GM19099 (cell line): ENCODE data around the gene NPTXR.

Experiments used
- POLR2A ChIP-seq: IDR thresholded peaks from 3 replicates; pipeline ENCODE4 v1.6.1; 2011; ENCODE audit warnings: low read depth; ENCODE audit not compliant: insufficient read length; ENCODE audit errors: extremely low read depth

Gene NPTXR

DNA sequence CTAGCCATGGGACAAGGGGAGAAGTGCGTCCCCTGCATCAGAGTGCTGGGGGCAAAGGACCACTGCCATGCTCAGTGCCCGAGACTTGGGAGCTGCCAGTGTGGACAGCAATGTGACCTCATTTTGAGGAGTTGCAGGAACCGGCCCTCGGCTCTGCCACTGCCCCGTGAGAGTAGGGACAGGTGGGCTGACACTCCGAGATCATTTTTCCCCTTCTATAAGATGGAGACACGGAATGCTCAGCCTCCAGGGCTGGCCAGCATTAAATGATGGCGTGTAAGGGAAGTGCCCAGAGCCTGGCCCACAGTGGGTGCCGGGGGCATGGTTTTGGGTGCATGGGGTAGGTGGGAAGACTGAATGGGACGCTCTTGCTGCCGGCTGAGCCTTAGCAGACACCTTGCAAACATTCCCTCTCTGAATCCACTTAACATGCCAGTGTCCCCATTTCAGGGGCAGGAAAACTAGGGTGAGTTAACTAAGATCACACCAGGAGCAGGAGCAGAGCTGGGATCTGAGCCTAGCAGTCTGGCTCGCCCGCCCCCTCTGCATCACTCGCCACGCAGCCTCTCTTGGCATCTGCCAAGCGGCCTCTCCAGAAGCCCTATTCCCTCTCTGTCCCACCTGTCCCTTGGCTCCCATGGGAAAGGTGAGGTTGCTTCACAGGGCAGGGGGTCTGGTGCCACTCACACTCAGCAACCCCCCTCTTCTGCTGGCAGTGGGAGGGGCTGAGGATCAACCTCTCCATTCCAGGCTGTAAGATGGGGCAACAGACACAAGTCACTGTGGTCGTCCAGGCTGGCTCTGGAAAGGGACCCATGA lies 13.6 kb downstream of the NPTXR start:
- TF ChIP-seq POLR2A, result no peak

GRCh38 chr22:38829485-38829884 lies 14.3 kb downstream of the NPTXR start:
- TF ChIP-seq POLR2A, result no peak

DNA sequence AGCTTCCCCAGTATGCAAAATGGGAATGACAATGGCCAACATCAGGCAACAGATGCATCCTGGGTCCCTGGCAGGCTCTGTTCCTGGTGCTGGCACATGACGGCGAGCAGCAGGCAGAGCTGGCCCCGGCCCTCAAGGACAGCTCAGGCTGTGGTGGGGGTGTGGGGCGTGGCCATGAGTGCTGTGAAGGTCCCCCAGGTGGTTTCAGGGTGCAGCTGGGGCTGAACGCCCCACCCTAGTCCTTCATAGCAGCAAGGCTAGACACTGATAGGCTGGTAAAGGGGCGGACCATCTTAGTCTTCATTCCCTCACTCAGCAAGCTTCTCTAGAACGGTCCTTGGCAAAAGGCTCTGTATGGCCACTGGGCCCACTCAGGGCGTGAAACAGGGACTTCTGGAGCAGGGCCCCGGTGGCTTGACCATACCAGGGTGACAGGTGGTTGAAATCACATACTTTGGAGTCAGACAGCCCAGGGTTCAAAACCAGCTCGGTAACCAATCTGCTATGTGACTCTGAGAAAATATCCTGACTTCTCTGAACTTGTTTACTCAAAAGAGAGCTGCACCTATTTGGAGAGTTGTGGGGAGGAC lies 15.1 kb downstream of the NPTXR start:
- no peak for TF ChIP-seq POLR2A

GRCh38 chr22:38828191-38828590 lies 15.6 kb downstream of the NPTXR start:
- no peak for TF ChIP-seq POLR2A

- no peak for TF ChIP-seq POLR2A
Observed at GRCh38 chr22:38827510-38827909, 16.3 kb downstream of the NPTXR start.

- no peak for TF ChIP-seq POLR2A
Observed at GRCh38 chr22:38826801-38827200, 17.0 kb downstream of the NPTXR start.

DNA sequence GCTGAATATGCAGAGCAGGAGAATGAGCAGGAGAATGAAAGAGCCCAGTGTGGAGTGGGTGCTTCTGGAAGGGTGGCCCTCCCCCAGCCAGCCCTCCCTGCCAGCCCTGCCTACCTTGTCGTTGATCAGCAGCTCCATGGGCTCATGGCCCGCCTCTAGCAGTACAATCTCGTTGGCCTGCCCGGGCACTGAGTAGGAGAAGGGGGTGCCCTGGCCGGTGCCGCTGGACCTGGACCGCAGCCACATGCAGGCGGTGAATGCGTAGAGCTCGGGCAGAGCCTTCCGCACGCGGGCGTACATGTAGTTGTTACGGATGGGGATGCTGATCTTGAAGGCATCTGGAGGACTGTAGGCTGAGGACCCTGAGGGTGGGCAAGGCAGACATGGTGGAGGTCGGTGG lies 17.4 kb downstream of the NPTXR start:
- no peak for TF ChIP-seq POLR2A

DNA sequence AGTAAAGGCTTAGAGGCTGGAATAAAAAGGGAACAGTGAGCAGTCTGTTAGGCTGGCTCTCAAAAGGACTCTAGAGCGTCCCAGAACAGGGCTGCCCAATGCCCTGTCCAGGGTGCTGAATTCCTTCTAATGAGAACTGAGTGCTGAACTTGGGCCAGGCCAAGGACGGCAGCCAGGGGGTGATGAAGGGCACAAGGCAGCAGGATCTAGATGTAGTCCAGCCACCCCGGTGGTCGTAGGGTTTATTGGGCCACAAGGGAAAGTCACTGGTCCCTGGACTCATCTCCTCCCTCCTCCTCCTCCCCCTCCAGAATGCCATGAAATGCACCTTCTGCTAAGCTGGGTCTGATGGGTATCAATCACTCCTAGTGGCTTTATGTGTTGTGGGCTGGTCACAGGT lies 19.2 kb downstream of the NPTXR start:
- TF ChIP-seq POLR2A, result no peak

DNA sequence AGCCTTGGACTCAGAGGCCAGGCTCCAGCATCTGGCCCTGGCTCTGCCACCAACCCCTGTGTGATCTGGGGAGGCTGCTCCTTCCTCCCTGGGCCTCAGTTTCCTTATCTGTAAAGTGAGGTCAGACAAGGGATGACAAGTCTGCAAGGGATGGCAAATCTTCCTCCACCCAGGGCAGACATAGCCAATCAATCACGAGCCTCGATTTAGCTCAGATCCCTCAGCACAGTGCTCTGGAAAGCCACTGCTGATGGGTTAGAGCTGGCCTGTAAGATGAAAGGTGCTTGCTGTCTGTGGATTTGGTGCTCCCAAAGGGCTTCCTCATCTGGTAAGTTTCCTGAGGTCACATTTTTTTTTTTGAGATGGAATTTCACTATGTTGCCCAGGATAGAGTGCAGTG lies 20.2 kb downstream of the NPTXR start:
- no peak for TF ChIP-seq POLR2A

- TF ChIP-seq POLR2A, result no peak
Observed at GRCh38 chr22:38823076-38823475, 20.8 kb downstream of the NPTXR start.

GRCh38 chr22:38820020-38820419 lies 23.8 kb downstream of the NPTXR start:
- TF ChIP-seq POLR2A, result no peak

DNA sequence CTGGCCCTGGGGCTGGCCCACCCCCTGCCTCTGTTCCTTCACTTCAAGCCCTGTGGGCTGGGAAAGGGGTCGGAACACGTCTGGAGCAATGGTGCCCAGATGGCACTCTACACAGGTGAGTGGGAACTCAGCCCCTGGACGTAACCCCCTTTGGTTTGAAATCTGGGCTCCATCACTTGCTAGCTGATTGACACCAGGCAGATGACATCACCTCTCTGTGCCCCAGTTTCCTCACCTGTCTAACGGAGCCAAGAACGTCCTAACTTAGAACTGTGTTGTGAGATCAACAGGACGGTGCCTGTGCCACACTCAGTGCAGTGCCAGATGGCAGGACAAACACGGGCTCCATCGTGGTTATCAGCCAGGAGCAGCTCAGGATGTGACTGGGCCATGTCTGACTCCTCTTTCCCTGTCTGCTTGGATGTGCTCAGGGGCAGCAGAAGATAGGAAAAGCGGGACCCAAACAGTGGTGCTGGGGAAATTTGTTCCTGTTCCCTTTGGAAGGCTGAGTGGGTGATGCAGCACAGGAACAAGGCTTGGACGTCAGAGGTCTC lies 24.4 kb downstream of the NPTXR start:
- no peak for TF ChIP-seq POLR2A

DNA sequence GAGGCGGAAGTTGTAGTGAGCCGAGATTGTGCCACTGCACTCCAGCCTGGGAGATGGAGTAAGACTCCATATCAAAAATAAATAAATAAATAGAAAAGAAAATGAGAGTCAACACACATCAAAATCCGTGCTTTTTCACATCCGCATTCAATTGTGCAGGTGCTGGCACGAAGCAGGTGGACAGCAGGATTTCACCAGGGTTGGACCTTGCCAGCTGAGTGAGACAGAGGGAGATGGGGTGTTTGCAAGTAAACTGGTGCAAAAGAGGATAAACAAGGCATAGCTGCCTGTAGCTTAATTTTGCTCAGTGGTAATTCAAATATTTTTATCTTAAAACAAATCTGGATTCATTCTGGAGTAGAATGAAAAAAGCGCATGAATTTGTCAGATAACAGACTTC lies 26.6 kb downstream of the NPTXR start:
- no peak for TF ChIP-seq POLR2A

- TF ChIP-seq POLR2A, result no peak
Observed at GRCh38 chr22:38815842-38816241, 28.0 kb downstream of the NPTXR start.

GRCh38 chr22:38811241-38811640 lies 32.6 kb downstream of the NPTXR start:
- no peak for TF ChIP-seq POLR2A

DNA sequence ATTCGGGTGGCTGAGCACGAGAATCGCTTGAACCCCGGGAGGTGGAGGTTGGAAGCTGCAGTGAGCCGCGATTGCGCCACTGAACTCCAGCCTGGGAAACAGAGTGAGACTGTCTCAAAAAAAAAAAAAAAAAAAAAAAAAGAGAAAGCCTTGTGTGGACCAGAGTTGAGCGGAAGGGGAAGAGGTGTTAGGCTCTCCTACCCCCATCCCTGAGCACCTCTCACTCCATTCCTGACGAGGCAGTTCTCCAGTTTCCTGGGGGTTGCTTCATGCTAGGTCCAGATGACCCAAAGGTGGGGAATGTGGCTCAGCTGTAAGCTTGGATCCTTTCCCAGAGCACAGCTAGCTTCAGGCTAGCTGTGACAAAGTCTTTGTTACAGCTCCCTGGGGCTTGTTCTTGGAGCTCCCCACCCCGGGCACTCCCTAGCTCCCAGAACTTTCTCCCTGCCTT lies 41.1 kb downstream of the NPTXR start:
- no peak for TF ChIP-seq POLR2A

DNA sequence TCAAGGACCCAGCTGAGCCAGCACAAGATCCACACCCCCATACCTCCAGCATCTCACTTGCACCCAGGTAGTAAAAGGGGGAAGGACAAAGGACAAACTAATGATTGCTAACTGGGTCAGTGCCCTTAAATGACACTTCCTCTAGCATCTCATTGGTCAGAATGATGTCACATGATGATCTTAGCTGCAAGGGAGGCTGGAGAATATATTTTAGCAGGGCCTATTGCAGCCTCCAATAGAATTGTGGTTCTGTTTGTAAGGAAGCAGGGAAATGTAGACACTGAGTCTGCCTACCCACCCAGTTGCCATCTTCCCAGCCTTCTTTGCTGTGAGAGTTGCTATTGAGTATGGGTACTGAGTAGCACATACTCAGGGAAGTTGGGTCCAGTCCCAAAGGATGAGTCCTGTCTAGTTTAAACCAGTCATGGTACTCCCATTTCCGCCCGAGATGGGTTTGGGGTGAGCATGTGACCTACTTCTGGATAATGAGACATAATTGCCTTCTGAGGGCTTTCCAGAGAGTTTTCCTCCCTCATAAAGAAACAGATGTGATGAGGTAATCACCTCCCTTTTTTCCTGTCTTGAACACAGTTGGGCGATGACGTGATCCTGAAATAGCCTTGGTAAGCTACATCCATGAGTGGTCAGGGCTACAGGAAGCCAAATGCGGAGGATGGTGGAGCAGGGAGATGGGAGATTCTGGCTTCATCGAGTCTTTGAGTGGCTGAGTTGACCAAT lies 44.4 kb downstream of the NPTXR start:
- TF ChIP-seq POLR2A, result no peak
